GM18505 (cell line): ENCODE results near the gene HOXA3.
A peak's percentile ranks its signal among the peaks of the same experiment; 100 is the strongest.

Experiments used
- ATAC-seq: cut with Tn5 transposase; IDR thresholded peaks from one replicate; pipeline ENCODE4 v1.9.1; 2021; ENCODE audit not compliant: unreplicated experiment
- POLR2A ChIP-seq: IDR thresholded peaks from 4 replicates; pipeline ENCODE4 v1.6.1; 2011; ENCODE audit warnings: borderline replicate concordance; ENCODE audit not compliant: insufficient read depth, insufficient read length; ENCODE audit errors: extremely low read depth

The HOXA3 gene

GRCh38 chr7:27156508-27156898 lies 4.1 kb upstream of the HOXA3 start, which contains the start of gene HOXA7:
Gene HOXA7 (minus strand): TSS chr7:27156675. CDS start chr7:27156545, 130 bp downstream.
- no peak for ATAC-seq

DNA sequence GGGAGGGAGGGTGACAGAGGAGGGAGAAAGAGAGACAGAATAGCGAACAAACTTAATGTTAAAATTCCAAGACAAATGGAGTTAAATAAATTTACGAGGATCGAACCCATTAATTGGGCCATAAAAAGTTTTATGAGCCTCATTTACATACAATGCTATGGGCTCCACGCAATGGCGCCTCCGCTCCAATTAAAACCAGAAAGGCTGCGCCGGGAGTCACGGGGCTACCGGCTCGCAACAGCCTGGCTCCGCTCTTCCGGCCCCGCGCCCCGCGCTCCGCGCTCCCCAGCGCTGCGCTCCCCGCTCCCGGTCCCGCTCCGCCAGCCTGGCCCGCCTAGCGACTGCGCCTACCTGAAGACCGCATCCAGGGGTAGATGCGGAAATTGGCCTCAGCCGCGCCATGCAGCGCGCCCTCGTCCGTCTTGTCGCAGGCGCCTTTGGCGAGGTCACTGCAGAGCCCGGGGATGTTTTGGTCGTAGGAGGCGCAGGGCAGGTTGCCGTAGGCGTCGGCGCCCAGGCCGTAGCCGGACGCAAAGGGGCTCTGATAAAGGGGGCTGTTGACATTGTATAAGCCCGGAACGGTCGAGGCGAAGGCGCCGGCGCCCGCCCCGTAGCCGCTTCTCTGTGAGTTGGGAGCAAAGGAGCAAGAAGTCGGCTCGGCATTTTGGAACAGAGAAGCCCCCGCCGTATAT lies 3.6 kb upstream of the HOXA3 start:
- TF ChIP-seq POLR2A: no peak
- ATAC-seq: no peak

More at GRCh38 chr7:27156508-27156898, 4.1 kb upstream of the HOXA3 start, which contains the start of gene HOXA7:
- TF ChIP-seq POLR2A: no peak

- ATAC-seq: no peak
Observed at GRCh38 chr7:27154901-27155815, 2.8 kb upstream of the HOXA3 start.

DNA sequence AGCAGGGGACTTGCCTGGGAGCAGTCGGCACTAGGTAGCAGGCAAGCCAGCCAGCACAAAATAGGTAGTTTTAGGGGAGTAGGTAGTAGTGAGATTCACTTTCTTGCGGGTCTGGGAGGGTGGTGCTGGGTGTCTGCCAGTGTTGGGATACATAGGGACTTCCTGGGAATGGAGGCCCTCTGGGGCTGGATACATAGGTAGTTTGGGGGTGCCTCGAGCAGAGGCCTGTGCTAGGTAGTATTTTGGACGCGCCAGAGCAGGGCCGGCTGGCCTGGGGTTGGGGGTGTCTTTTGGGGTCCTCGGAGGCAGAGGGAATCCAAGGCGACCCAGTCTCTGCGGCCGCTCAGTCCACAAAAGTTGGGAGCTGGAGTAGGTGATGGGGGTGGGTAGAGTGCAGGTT lies 2.0 kb upstream of the HOXA3 start:
- no peak for TF ChIP-seq POLR2A
- no peak for ATAC-seq

More at GRCh38 chr7:27154901-27155815, 2.8 kb upstream of the HOXA3 start:
- TF ChIP-seq POLR2A: no peak

GRCh38 chr7:27153526-27153925 lies 1.1 kb upstream of the HOXA3 start:
- TF ChIP-seq POLR2A: no peak
- no peak for ATAC-seq

DNA sequence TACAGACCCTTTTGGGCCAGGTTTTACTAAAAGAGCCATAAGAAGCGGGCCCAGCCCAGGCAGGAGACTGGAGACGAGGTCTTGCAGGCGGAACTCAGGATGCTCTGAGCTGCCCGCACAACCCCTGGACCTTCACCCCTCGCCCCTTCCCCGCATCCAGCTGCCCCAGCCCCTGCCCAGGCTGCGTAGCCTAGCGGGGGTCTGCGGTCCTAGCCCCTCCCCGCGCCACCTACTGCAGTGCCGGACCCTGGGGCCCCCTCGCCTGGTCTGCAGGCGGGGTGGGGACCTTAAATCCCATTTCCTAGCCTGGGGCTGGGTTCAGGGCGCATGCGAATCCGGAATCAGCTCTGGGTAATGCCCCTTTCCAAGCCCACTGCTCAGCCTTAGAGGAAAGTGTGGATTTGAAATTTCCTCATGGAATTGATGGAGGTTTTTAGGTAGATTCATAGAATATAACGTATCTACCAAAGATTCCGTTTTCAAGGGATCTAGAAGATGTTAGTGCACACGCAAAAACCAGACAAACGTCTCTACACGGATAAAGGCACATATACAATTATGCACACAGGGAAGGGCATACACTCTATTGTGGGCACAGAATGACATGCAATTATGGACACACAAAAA lies 546 bp upstream of the HOXA3 start:
- no peak for ATAC-seq
- TF ChIP-seq POLR2A: no peak

- TF ChIP-seq POLR2A: no peak
- ATAC-seq: no peak
Observed at GRCh38 chr7:27151341-27151930, 947 bp downstream of the HOXA3 start.

GRCh38 chr7:27150568-27151340 lies 1.6 kb downstream of the HOXA3 start:
- no peak for TF ChIP-seq POLR2A
- peak; percentile 74 for ATAC-seq

DNA sequence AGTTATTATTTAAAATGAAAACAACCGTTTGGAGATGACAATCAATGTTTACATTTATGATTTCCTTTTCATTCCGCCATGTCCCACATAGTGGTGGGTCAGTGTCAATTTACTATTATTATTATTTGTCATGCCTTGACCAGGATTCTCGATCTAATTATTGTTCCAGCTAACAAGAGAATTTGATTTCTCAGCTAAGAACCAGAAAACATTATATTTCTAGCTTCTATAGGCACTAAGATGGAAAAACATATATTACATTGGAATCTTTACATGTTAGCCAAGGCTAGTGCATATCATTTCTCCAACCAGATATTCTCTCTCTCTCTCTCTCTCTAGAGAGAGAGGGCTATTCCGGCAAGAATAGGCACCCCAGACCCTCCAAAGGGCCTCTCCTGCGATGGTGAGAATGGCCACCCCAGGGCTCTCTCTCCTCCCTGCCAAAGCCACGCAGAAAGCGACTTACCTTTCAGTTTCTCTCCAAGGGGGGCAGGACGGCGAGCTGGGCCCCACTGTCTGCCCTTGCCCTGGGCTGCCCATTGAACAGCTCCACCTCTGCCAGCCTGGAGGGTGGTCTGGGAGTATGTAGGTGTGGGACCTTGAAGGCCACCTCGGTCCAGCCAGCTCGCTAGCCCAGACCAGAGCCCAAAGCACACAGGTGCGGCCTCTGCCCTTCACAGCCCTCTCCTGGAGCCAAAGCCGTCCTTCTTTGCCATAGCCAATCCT lies 2.4 kb downstream of the HOXA3 start:
- TF ChIP-seq POLR2A: no peak
- ATAC-seq: peak; percentile 10

DNA sequence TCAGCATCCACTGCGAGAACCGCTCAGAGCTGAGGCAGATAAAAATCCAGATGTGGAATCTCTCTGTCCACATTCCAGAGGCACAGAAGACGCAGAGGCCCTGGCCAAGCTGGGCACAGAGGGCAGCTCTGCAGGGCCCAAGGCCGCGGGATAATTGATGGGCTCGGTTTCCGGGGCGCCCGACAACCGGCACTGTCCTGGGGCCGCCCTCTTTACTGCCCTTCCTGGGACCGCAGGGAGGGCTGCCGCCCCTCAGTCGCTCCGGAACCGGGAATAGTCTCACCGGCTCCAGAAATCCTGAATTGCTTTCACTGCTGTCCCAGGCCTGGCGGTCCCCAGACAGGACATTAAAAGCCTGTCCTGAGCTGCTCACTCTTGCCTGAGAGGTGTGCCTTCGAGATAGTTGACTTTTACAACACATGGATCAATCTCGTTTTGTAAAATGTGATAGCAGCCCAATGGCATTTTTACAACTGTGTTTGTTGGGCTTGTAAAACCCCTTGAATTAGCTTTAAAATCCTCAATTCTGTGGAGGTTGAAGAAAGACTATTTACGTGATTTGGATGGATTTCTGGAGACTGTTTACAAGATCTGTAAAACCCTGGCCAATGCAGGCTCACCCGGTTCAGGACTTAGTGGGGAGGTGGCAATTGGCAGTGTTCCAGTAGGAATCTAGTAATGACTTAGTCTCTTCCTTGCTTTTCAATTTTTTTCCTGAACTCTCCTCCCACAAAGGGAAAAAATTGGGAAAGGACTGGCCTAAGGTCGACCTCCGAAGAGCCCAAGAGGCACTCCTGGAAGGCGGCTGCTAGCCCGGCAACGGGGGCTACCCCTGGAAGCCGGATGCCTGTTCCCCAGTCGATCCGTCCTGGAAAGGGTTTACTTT lies 3.4 kb downstream of the HOXA3 start:
- no peak for ATAC-seq
- TF ChIP-seq POLR2A: no peak
